GDM1 (cell line): ENCODE measurements around the gene UNKL.
"Not testable (repeated sequence)": the region's sequence is repeated elsewhere in the genome, so short reads cannot be mapped to it uniquely, and the experiment has no call there.

ENCODE experiments used
- DNase-seq: peaks from one replicate; lab custom pipeline; 2025; lab: John Stamatoyannopoulos, UW

UNKL gene

DNA sequence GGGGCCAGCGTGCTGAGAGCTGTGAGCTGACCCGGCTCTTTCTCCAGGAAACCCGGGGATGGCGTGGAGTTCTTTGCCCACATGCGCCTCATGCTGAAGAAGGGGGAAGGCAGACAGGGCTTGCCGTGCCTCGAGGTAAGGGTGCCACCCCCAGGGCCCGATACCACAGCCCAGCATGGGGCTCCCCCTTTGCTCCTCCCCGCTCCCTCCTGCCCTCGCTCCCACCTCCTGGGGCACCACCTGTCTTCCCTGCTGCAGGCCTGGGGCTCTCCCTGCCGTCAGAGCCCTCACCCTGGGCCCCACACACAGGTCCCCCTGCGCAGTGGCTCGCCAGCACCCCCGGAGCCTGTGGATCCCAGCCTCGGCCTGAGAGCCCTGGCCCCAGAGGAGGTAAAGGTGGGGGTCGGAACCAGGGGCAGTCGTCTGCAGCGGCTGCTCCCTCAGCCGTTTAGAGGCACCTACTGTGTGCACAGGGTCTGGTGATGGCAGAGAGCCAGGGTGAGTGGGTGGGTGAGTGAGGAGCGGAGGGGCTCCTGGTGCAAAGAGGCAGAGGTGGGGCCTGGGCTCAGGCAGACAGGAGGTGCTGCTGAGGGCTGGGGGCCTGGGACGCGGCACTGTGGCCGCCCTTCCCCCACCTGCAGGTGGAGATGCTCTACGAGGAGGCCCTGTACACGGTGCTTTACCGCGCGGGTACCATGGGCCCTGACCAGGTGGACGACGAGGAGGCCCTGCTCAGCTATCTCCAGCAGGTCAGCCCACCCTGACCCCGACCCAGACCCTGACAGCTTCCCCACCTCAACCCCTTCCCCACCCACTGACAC lies 75.4 kb downstream of the UNKL start:
- DNase-seq: no peak

DNA sequence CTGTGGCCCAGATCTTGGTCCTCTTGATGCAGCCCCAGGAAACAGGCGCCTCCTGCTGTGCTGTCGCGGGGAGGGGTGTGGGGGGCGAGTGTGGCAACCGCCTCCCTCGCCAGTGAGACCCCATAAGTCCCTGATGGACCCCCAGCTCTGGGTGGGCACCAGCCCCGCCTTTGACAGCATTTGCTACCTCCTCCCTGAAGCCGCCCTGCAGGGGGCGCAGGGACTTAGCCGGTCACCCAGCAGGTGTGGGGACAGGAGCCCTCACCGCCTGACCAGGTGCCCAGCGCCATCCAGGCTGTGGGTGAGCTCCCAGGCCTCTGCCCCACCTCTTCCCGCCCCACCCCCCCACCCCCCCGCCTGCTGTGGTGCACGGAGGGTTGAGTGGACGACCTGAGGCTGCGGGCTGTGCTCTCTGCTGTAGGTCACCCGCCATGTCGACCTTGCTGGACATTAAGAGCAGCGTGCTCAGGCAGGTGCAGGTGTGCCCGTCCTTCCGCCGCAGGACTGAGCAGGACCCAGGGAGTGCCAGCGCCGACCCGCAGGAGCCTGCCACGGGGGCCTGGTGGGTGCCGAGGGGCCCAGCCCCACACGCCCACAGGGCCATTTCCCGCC lies 76.3 kb downstream of the UNKL start:
- no peak for DNase-seq

DNA sequence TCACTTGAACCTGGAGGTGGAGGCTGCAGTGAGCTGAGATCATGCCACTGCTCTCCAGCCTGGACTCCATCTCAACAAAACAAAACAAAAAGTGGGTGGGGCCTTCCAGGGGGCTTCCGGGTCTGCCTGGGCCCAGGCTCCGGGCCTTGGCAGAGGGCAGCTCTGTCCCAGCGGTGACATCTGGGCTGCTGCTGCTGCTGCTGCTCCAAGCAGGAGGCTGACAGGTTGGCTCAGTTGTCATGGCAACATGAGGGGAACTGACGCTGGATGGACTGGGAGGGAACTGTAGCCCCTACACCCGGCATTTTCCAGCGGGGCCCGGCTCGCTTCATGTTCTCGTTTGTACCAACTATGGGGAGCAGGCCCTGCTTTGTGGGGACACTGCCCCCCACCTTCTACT lies 77.0 kb downstream of the UNKL start:
- no peak for DNase-seq

DNA sequence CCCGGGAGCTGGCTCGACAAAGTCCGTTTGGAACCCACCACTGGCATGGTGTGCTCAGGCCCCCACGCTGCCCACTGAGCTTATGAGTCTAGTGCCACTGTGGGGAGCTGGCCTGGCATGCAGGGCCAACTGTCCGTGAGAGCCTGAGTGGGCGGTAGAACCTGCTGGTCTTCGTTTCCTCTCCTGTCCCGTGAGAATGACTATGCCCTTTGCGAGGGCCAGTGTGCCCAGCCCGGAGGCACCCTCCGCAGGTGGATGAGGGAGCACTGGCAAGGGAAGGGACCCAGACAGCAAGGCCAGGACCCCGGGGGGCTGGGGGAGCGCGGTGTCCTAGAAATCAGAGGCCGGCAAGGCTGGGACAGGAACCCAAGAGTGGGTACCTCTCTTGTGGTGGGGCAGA lies 77.9 kb downstream of the UNKL start:
- no peak for DNase-seq

DNA sequence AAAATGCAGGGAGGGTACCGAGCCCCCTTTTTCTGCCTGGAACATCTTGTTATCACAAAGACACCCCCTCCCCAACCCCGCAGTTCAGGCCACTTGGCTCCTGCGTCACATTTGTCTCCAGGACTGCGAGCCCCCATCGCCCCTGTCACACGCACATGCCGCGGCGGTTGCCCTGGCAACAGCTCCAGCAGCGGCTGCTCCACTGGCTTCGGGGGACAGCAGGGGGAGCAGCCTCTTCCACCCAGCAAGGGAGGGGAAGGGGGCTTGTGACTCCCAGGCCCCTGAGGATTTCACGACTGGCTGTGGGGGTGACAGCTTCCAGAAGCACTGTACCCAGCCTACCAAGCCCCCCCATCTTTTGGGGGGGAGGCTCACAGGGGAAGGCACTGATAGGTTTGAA lies 78.5 kb downstream of the UNKL start:
- DNase-seq: no peak

DNA sequence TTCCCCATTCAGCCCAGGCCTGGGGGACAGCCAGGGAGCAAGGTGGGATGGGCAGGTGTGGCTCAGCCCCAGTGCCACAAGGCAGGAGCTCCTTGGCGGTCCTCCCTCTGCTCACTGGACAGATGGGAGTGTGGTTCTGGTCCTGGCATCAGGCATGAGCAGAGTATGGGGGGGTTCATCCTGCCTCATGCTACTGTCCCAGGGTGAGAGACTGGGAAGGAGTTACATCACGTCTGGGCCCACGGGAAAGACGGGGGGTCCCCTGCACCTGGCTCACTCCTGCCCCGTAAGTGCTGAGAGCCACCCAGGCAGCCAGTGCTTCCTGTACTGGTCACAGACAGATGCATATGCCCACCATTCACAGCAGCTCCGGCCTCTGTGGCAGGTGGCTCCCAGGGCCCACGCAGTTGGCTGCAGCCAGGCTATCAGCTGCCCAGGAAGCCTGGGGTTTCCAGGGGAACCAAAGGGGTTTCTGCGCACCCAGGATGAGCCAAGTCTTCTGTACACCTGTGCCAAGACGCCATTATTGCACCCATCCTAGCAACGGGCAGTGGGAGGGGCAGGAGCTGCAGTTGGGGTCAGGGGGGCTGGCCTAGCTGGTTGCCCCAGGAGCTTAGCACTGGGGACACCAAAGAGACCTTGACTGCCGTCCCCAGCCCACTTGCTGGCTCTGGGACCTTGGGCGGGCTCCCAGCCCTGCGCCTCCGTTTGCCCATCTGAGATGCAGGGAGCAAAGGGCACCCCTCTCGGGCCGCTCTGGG lies 79.1 kb downstream of the UNKL start:
- no peak for DNase-seq

DNA sequence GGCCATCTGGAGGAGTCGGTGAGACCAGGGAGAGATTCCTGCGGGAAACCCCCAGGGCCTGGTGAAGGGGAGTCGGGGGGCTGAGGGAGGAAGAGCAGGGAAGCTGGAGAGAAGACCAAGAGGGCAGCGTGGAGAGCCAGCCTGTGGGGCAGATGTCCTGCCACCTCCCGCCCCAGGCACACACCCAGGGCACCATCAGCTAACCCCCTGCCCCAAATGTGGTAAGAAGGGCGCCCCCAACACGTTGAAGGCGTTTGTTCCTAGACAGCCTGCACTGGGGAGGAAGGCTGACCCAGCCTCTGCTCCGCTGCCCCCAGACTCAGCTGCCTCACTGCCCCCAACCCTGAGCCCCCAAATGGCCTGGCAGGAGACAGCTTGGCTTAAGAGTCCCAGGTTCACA lies 79.8 kb downstream of the UNKL start:
- no peak for DNase-seq

DNA sequence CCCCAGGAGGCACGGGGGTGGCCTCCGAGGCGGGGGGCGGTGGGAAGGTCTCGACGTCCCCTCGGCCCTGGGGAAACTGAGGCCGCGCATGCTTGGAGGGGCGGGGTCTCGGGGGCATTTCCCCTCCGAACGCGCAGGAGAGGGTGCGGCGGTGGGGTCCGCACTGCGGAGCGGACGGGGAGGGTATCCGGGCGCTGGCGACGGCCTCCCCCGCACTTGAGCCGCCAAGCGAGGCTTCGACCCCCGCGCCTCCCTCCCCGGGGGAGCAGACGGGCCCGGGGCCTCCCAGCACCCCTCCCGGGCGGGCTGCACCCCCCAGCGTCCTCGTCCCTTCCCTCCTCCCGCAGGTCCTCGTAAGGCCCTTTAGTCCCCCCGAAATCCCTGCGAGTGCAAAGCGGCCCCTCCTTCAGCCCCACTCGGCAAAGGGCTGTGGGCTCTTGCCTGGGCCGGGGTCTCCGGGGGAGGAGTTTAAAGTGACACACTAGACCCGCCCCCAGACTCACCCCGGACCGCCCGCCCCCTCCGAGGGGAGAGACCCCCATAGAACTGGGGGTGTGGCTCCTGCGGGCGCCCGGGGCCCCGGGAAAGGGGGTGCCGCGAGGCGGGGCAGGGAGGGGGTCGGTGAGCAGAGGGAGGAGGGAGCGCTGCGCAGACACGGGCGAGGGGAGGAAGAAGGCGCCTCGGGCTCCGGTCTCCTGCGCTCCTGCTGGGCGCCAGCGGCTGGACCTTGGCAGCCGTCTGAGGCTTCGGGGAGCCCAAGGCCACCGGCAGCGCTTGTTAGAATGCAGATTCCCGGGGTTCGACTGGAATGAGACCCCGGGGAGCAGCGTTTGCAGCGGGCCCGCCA lies 80.4 kb downstream of the UNKL start:
- no peak for DNase-seq

DNA sequence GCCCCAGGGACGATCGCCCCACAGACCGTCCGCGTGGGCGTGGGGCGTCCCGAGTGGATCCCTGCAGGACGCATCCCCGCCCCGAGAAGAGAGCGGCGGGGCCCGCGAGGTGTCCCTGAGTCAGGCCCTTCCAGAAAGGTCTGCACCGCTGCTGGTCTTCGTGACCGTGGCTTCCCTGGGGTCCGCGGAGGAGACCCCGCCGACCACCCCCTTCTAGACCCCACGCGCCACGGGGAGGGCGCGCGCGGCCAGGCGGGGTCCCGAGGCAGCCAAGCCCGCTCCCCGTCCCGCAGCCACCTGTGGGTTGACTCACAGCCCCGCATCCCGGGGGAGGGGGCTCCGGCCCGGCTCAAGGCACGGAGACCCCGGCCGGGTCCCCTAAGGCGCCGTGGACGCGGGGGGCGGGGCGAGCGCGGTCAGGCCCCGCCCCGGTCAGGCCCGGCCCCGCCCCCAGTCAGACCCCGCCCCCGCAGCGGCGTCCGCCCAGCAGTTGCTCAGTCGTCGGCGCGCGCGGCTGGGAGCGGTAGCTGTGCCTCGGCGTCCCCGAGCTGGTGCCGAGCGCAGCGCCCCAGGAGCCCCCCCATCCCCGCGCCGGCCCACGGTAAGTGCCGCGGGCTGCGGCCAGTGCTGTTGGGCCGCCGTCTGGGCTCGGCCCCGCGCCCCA lies 81.2 kb downstream of the UNKL start, which contains the start of gene BAIAP3:
Gene BAIAP3, plus strand, starts transcription at position 497 of the 664 bp plus-strand sequence. CDS start 4,905 bp downstream, outside the sequence.
- no peak for DNase-seq

DNA sequence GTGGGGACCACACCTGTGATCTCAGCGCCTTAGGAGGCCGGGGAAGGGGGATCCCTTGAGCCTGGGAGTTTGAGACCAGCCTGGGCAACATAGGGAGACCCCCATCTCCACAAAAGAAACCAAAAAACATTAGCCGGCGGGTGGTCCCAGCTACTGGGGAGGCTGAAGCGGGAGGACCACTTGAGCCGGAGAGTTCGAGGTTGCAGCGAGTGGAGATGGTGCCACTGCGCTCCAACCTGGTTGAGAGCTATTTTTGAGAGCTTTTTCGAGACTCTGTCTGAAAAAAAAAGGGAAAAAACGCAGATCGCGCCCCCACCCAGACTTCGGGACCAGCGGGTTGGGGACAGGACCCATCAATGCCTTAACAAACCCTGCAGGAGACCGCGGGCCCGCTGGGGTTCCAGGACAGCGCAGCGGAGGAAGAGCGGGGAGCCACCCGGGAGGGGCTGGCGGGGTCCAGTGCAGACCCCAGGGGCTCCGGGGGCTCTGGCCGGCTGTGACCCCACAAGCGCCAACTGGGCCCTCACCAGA lies 81.8 kb downstream of the UNKL start:
- DNase-seq: no peak

DNA sequence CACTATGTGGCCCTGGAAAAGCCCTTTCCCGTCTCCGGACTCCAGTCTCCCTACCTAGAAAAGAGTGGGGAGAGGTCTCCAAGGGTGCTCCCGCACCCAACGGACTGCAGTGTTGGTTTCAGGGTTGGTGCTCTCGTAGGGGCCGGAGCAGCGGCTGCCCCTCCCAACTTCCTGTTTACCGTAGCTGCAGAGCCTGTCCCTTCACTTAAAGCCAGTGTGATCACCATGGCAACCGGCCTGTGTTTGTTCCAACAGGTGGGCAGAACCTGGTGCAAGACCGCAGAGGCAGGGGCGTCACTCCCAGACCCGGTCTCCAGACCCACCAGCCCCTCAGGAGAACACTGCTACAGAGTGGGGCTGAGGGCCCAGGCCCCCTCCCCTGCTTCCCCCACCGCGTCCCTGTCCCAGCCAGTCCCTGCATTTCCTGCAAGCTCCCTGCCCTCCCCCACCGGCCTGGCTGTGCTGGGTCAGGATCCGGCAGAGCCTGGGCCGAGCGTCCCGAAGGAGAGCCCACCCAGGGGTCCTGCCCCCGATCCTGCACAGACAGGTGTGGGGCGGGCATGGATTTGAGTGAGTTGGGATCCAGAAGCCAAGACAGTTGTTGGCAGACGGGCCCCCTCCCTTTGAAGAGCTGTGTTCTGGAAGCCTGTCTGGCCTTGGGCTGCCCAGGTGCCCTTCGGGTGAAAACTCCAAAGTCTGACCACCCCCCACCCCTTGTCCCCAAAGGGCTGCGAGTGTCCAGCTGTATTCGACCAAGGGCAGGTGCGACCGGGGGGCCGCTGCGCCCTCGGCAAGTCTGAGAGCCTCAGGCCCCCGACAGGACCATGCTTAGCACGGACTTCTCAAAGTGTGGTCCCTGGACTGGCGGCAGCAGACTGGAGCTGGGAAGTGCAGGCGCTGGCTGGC lies 82.5 kb downstream of the UNKL start:
- DNase-seq: no peak

DNA sequence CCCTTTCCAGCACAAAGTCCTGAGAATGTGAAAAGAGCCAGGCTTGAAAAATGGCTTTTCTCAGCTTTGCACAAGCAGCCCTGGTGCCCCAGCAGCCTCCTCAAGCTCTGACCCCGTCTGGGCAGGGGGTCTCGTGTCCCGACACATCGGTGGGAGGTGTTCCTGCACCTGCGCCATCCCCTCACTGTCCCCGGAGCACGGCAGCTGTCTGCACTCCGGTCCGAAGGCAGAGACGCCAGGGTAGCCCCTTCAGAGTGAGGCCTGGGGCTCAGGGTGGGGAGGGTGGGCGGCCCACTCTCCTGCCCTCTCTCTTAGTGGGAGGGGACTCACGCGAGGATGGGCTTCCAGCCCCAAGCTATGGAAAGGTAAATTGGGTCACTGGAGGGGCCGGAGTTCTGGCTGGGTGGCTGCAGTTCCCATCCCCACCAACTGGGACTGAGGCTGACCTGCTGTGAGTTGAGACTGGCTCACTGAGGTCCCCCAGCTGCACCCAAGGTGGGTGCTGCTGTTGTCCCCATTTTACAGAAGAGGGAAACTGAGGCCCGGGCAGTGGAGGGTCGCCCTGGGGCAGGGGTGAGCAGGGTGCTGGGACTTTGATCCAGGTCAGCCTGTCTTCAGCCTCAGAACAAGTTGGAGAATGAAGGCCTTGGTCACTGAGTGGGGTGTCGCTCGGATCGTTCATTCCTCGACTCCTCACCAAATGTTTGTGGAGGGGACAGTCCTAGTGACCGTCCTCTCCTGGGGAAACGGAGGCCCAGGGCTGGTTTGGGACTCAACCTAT lies 83.4 kb downstream of the UNKL start:
- no peak for DNase-seq

DNA sequence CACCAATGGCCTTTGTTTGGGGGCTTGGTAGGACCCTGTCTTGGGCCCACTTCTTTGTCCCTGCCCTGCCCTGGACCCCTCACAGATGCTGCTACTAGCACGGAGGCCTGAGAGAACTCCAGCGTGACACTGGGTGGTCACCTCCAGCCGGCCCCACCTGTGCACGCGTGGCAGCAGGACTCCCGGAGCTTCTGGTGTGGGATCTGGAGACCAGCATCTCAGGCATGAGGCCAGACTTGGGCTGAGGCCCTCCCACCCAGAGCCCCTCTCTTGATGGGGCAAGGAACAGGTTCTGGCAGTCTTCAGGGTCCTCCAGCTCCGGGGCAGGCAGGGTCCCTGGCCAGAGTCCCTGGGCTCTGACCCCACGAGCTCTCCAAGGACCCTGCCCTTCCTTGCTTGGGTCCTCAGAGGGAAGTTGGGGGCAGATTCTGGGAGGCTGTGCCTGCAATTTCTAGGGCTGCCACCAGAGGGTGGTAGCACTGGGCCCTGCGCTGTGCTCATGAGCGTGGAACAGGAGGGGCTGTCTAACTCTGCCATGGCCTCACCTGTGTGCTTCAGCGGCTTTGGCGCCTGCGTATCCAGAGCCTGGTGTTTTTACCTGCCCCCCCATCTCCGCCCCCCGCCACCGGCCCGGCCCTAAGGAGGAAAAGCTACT lies 84.1 kb downstream of the UNKL start:
- DNase-seq: no peak

DNA sequence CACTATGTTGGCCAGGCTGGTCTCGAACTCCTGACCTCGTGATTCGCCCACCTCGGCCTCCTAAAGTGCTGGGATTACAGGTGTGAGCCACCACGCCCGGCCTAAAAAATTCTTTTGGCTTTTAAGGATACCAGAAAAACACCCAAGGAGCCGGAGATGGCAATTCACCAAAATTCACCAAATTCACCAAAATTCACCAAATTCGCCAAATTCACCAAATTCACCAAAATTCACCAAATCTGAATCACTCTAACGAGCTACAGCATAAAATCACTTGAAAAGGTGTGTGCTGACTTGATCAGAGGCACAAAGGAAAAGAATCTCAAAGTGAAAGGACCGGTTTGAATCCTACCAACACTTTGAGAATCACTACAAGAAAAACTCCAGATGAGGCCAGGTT lies 85.5 kb downstream of the UNKL start:
- DNase-seq: not testable (repeated sequence)

DNA sequence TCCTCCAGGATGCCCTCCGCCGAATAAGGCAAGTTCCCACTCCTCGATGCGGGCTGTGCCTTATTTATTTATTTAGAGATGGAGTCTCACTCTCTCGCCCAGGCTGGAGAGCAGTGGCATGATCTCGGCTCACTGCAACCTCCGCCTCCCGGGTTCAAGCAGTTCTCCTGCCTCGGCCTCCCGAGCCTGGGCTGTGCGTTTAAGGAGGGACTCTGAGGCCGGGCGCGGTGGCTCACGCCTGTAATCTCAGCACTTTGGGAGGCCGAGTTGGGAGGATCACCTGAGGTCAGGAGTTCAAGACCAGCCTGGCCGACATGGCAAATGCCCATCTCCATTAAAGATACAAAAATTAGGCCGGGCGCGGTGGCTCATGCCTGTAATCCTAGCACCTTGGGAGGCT lies 86.4 kb downstream of the UNKL start:
- not testable (repeated sequence) for DNase-seq

DNA sequence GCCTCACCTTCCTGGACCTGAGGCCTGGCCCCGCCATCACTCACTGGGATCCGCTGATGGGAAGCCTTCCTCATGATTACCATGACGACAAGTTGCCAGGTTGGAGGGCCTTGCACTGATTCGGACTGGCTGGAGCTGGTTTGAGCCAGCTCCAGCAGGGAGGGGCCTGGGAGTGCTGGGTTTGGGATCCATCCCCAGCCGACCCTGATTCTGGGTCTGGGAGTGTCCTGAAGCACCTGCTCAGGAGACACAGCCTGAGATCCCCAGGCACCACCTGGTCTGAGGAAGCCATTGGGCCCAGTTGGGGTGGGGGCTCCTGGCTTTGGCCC lies 86.9 kb downstream of the UNKL start:
- DNase-seq: no peak

DNA sequence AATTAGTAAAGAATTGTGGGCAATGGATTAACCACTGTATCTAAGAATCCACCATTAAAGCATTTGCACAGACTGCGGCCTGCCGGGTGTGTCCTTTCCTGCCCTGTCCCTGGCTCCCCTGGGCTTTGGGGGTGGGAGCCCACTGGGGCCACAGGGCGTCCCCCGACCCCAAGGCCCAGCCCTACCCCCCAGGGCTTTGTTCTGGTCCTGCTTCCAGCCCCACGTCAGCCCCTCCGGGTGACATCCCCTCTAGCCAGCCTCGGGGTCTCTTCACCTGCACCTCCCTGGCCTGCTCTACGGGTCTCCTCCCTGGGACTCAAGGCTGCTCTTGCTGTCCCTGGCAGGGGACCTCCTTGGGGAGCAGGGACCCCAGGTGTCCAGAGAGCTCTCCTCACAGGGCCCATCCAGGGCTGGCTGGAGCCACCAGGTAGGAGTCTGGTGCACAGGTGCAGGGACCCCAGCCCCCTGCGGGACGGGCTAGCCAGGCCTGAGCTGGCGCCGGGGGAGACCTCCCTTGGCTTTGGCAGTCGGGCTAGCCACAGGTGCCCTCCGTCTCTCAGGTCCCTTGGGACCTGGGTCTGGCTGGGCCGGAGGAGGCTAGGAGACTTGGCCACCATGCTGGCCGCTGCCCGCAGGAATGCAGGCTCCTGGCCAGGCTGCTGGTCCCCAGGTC lies 87.4 kb downstream of the UNKL start:
- DNase-seq: no peak

DNA sequence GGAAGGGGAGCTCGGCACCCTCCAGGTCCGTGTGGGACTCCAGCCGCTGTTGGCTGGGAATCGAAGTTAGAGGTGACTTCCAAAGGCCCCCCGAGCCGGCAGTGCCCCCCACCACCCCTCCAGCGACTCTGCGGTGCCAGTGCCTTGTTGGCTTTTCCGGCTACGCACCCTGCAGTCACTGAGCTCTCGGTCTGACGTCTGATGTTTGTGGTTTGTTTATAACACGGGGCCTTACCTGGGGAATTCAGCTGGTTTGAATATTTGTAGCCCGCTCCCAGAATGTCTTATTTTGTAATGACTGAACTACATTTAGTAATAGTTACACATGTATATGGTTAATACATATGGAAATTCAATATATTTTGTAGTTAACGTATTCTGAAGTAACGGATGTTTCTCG lies 88.1 kb downstream of the UNKL start:
- DNase-seq: no peak
